GM10248 (cell line): Measurements from ENCODE around the gene FMC1.
"Not testable (repeated sequence)": the region's sequence is repeated elsewhere in the genome, so short reads cannot be mapped to it uniquely, and the experiment has no call there.

Source experiments
- CTCF ChIA-PET: fragments of 300-600 bp; sonication (Branson Sonifier 250); formaldehyde crosslinking; extraction: SDS; loops from one replicate; lab custom pipeline; 2021; ENCODE audit warnings: antibody characterized with exemption; lab: Yijun Ruan, JAX
- POLR2A ChIA-PET: fragments of 350-650 bp; sonication (Branson Sonifier 250); formaldehyde crosslinking; extraction: SDS; loops from one replicate; lab custom pipeline; 2020; ENCODE audit warnings: antibody characterized with exemption; lab: Yijun Ruan, JAX
- DNase-seq: peaks from one replicate; pipeline ENCODE4 v3.0.0; 2012; ENCODE audit errors: extremely low spot score
- CTCF ChIP-seq: IDR thresholded peaks from 2 replicates; pipeline ENCODE4 v1.5.1; 2012; ENCODE audit warnings: mild to moderate bottlenecking, low read depth; ENCODE audit errors: extremely low read depth, missing control alignments, control extremely low read depth

The FMC1 gene

GRCh38 chr7:139328375-139328774 lies 12.8 kb upstream of the FMC1 start:
- DNase-seq, result no peak
- POLR2A ChIA-PET, result no interaction called here
- CTCF ChIA-PET, result interaction anchor here (1.0 to 2.0 kb wide), 2 partner anchors 9 to 11 kb away, joined by 3 to 7 read pairs; no protein-coding TSS in a partner anchor
- no peak for TF ChIP-seq CTCF

- ChIA-PET CTCF (interaction anchor here (1.3 to 2.0 kb wide), 3 partner anchors 8 to 105 kb away, joined by 3 to 8 read pairs (median 7); no protein-coding TSS in a partner anchor), POLR2A (no interaction called here)
Observed at GRCh38 chr7:139329119-139329518, 12.0 kb upstream of the FMC1 start.

GRCh38 chr7:139330333-139331030 lies 10.7 kb upstream of the FMC1 start:
- ChIA-PET CTCF (interaction anchor here (1.0 to 1.6 kb wide), 2 partner anchors 10 kb away, joined by 3 to 8 read pairs; no protein-coding TSS in a partner anchor), POLR2A (no interaction called here)
- TF ChIP-seq CTCF, result no peak
- no peak for DNase-seq

More at GRCh38 chr7:139329119-139329518, 12.0 kb upstream of the FMC1 start:
- no peak for TF ChIP-seq CTCF
- no peak for DNase-seq

- POLR2A ChIA-PET, result interaction anchor here (0.6 kb wide), 1 partner anchor 461 kb away, joined by 3 read pairs; no protein-coding TSS in a partner anchor
- no peak for DNase-seq
- TF ChIP-seq CTCF, result no peak
- CTCF ChIA-PET, result no interaction called here
Observed at GRCh38 chr7:139332697-139333359, 8.3 kb upstream of the FMC1 start.

- CTCF ChIA-PET, result interaction anchor here (1.5 kb wide), 1 partner anchor 10 kb away, joined by 7 read pairs; no protein-coding TSS in a partner anchor
- DNase-seq, result not testable (repeated sequence)
- POLR2A ChIA-PET, result interaction anchor here (0.6 kb wide), 1 partner anchor 462 kb away, joined by 3 read pairs; no protein-coding TSS in a partner anchor
Observed at GRCh38 chr7:139333443-139333842, 7.7 kb upstream of the FMC1 start.

DNA sequence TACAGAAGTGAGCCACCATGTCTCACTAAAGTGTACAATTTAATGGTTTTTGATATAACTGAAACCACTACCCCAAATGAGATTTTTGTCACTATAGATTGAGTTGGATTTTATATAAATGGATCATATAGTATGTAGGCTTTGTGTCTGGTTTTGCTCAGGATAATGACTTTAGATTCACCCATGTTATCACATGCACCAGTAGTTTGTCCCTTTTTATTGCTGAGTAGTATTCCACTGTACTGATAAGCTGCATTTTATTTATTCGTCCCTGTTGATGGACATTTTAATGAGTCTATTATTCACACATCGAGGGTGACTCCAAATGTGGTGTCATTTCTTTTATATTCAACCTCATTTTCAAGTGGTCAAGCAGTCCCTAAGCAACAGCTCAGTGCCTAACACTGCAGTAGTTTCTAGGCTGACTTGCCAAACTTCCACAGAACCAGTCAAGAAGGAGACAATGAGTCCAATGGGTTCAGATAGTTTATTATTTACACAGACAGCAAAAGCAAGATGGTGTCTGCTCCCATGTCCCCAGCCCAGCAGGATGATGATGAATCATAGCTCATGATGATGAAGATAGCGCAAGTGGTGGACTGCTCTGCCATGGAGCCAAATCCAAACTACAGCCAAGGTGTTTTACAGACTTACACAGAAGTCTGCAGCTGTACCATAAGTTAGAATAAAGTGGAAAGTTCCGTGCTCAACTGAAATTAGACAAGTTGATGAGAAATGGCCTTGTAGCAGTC lies 6.6 kb upstream of the FMC1 start:
- POLR2A ChIA-PET, result interaction anchor here (0.7 kb wide), 1 partner anchor 20 kb away, joined by 3 read pairs; no protein-coding TSS in a partner anchor
- CTCF ChIA-PET, result interaction anchor here (1.5 to 2.4 kb wide), 2 partner anchors 11 to 13 kb away, joined by 7 to 8 read pairs; no protein-coding TSS in a partner anchor

More for the DNA sequence above, 6.6 kb upstream of the FMC1 start:
- DNase-seq, result no peak
- TF ChIP-seq CTCF, result no peak
